22Rv1 (cell line): ENCODE results near the gene OR2H1.

Experiments
- ZFX ChIP-seq: fragments of 450-650 bp; IDR thresholded peaks from 2 replicates; pipeline ENCODE4 v1.6.1; 2017; ENCODE audit warnings: antibody characterized with exemption, borderline replicate concordance
- TF ChIP-seq, protein P1 (sequence below): fragments of 450-650 bp; IDR thresholded peaks from 2 replicates; pipeline ENCODE4 v1.5.1; 2017; ENCODE audit warnings: mild to moderate bottlenecking

DNA sequence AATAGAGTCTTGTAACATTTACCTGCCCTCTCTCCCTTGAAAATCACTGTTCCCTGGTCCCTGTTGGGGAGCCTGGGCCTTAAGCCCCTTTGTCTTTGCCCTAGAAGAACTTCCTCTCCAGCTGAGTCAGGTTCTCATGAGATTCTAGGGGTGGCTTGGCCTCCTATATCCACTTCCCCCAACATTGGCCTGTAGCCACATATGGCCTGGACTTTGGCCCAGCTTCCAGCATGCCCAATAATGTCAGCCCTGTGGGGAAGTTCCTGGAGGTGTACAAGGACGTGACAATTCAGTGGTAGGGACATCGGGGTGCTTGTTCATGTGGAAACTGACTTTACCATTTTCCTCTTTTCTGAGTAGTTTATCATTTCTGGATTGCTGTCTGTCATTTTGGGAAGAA lies 48.0 kb downstream of the OR2H1 start:
- TF ChIP-seq, protein P1, sequence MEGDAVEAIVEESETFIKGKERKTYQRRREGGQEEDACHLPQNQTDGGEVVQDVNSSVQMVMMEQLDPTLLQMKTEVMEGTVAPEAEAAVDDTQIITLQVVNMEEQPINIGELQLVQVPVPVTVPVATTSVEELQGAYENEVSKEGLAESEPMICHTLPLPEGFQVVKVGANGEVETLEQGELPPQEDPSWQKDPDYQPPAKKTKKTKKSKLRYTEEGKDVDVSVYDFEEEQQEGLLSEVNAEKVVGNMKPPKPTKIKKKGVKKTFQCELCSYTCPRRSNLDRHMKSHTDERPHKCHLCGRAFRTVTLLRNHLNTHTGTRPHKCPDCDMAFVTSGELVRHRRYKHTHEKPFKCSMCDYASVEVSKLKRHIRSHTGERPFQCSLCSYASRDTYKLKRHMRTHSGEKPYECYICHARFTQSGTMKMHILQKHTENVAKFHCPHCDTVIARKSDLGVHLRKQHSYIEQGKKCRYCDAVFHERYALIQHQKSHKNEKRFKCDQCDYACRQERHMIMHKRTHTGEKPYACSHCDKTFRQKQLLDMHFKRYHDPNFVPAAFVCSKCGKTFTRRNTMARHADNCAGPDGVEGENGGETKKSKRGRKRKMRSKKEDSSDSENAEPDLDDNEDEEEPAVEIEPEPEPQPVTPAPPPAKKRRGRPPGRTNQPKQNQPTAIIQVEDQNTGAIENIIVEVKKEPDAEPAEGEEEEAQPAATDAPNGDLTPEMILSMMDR, result no peak
- no peak for TF ChIP-seq ZFX
